HepG2 (cell line): ENCODE data around the gene CCL23. TPM values are rescaled to one million over a fixed set of nuclear protein-coding genes. Genes with fewer than 3 reads are reported as not detected.

Source experiments
- ATAC-seq: fragments of 200-7000 bp; cut with Tn5 transposase; 3 replicates; pipeline ENCODE4 v1.9.1; 2020; ENCODE audit warnings: mild to moderate bottlenecking, moderate library complexity
- BruUV-seq: library from RNA; stranded (reverse); fragments of 400-500 nt; replicated peaks from 2 replicates; lab custom pipeline; 2021; lab: Mats Ljungman, UMichigan
- CTCF ChIA-PET: fragments of 300-600 bp; formaldehyde crosslinking; extraction: SDS; loops from one replicate; lab custom pipeline; 2021; ENCODE audit warnings: low total read pairs, inconsistent platforms, low intra/inter-chr PET ratio; lab: Yijun Ruan, JAX
- POLR2A ChIA-PET: fragments of 350-600 bp; sonication (Branson Sonifier 250); formaldehyde crosslinking; loops from one replicate; lab custom pipeline; 2020; ENCODE audit warnings: antibody characterized with exemption, inconsistent platforms; lab: Yijun Ruan, JAX
- DNase-seq: peaks from one replicate; pipeline ENCODE4 v3.0.0-alpha.2; 2015; ENCODE audit warnings: low spot score
- FAIRE-seq: peaks from 3 replicates; lab custom pipeline; 2011; peaks lifted over from hg19 to GRCh38; lab: Jason Lieb, UNC
- H2AFZ ChIP-seq: one replicate; pipeline ENCODE4 v1.6.1; 2011; ENCODE audit warnings: low read length, inconsistent platforms
- H3K27ac ChIP-seq: fragments of 300-600 bp; 3 replicates; pipeline ENCODE4 v1.8.0; 2011; ENCODE audit warnings: mixed run types, mild to moderate bottlenecking, mixed read lengths, low read length, inconsistent platforms; ENCODE audit not compliant: insufficient read depth; ENCODE audit errors: extremely low read length
- H3K27me3 ChIP-seq, 2 experiments: fragments of 200-600 bp in 1 of 2; 2 replicates in 1 of 2; 3 replicates in 1 of 2; pipeline versions ENCODE4 v1.6.0 to v1.8.0; 2011; ENCODE audit warnings: low read length in 2 of 2, mild to moderate bottlenecking in 2 of 2, moderate library complexity in 2 of 2, inconsistent platforms in 1 of 2; ENCODE audit not compliant: insufficient read depth in 2 of 2, control insufficient read depth in 1 of 2
- H3K36me3 ChIP-seq, 2 experiments: fragments of 200-600 bp in 1 of 2; replicated peaks in 1 of 2; 2 replicates in 1 of 2; 3 replicates in 1 of 2; pipeline versions ENCODE4 v1.5.1 to v1.8.0; 2011; ENCODE audit warnings: low read length in 2 of 2, inconsistent platforms in 1 of 2; ENCODE audit not compliant: insufficient read depth in 2 of 2, control insufficient read depth in 1 of 2
- H3K4me1 ChIP-seq: 2 replicates; pipeline ENCODE4 v1.5.1; 2012; ENCODE audit warnings: low read length, inconsistent platforms; ENCODE audit not compliant: insufficient read depth
- H3K4me2 ChIP-seq: 2 replicates; pipeline ENCODE4 v1.6.0; 2011; ENCODE audit warnings: low read depth, low read length, inconsistent platforms
- H3K4me3 ChIP-seq, 3 experiments: fragments of 200-600 bp in 1 of 3; sonication (generic), shearing (Covaris generic) in 1 of 3; replicated peaks in 1 of 3; 2 replicates each; pipeline ENCODE4 v1.5.1; 2011 to 2016; ENCODE audit warnings: low read length in 3 of 3, inconsistent platforms in 2 of 3, low read depth in 2 of 3, mild to moderate bottlenecking in 2 of 3, control low read depth in 1 of 3, mixed read lengths in 1 of 3; ENCODE audit not compliant: insufficient read depth in 1 of 3
- H3K79me2 ChIP-seq: one replicate; pipeline ENCODE4 v1.6.1; 2011; ENCODE audit warnings: low read length, inconsistent platforms; ENCODE audit not compliant: insufficient read depth
- H3K9ac ChIP-seq: 2 replicates; pipeline ENCODE4 v1.6.0; 2011; ENCODE audit warnings: mild to moderate bottlenecking, low read depth, low read length, inconsistent platforms; ENCODE audit not compliant: insufficient read depth
- H3K9me3 ChIP-seq: 2 replicates; pipeline ENCODE4 v1.5.1; 2012; ENCODE audit warnings: mild to moderate bottlenecking, low read length
- H4K20me1 ChIP-seq: 2 replicates; pipeline ENCODE4 v1.6.0; 2011; ENCODE audit warnings: inconsistent platforms, mild to moderate bottlenecking, low read length, moderate library complexity; ENCODE audit not compliant: insufficient read depth
- KDM6A ChIP-seq: IDR thresholded peaks from 2 replicates; pipeline ENCODE4 v1.6.1; 2016; ENCODE audit warnings: low read depth
- KLF6 ChIP-seq: IDR thresholded peaks from 2 replicates; pipeline ENCODE4 v1.8.0; 2016; ENCODE audit warnings: missing biosample characterization, missing genetic modification reagents
- LCORL ChIP-seq, 2 experiments: fragments of 450-650 bp in 1 of 2; sonication (generic) in 1 of 2; formaldehyde crosslinking in 1 of 2; IDR thresholded peaks; 2 replicates each; pipeline versions ENCODE4 v1.5.0 to v1.6.1; 2017 to 2020; ENCODE audit warnings: antibody characterized with exemption in 1 of 2, missing genetic modification reagents in 1 of 2
- NFE2L1 ChIP-seq: sonication (generic); formaldehyde crosslinking; IDR thresholded peaks from 2 replicates; pipeline ENCODE4 v1.4.0; 2020; ENCODE audit warnings: missing genetic modification reagents, mild to moderate bottlenecking, borderline replicate concordance
- PHF5A ChIP-seq: IDR thresholded peaks from one replicate; pipeline ENCODE4 v1.6.1; 2018; ENCODE audit warnings: low read depth, missing genetic modification reagents; ENCODE audit not compliant: unreplicated experiment
- TSC22D2 ChIP-seq: sonication (generic); formaldehyde crosslinking; IDR thresholded peaks from 2 replicates; pipeline ENCODE4 v1.5.1; 2020; ENCODE audit warnings: missing genetic modification reagents, mild to moderate bottlenecking, borderline replicate concordance
- ZHX2 ChIP-seq, 2 experiments: sonication (generic) in 1 of 2; formaldehyde crosslinking in 1 of 2; IDR thresholded peaks; 2 replicates each; pipeline versions ENCODE4 v1.6.1 to v1.9.0; 2014 to 2022; ENCODE audit warnings: antibody characterized with exemption in 1 of 2, borderline replicate concordance in 1 of 2, inconsistent platforms in 1 of 2, low read depth in 1 of 2, missing genetic modification reagents in 1 of 2
- ZNF670 ChIP-seq: sonication (generic); formaldehyde crosslinking; IDR thresholded peaks from 2 replicates; pipeline ENCODE4 v1.8.0; 2022; ENCODE audit warnings: mild to moderate bottlenecking, missing genetic modification reagents, borderline replicate concordance
- ZNF672 ChIP-seq: sonication (generic); formaldehyde crosslinking; IDR thresholded peaks from 2 replicates; pipeline ENCODE4 v1.8.1; 2022; ENCODE audit warnings: missing genetic modification reagents
- WGBS: methylation state at CpG from one replicate; pipeline ENCODE4 v1.1.6; 2017; ENCODE audit warnings: low lambda C conversion rate; 5-methylcytosine and 5-hydroxymethylcytosine counted together
- in situ Hi-C: cut with HindIII; loops from 2 replicates; pipeline ENCODE4 v1.10.0; 2017; ENCODE audit warnings: low pct_unique_long_range_greater_than_20kb; ENCODE audit not compliant: extremely low pct_ligation_motif_present
- intact Hi-C: fragments of 100-400 bp; cut with micrococcal nuclease; formaldehyde crosslinking; loops from one replicate; pipeline ENCODE4 v1.10.0; 2022; ENCODE audit not compliant: unreplicated experiment
- polyA plus RNA-seq, 8 experiments: library from polyadenylated mRNA; depleted of rRNA in 3 of 8; stranded (reverse) in 7 of 8; unstranded in 1 of 8; fragments of >200 nt; fragmentation: Illumina TruSeq in 4 of 8; extraction: Trizol in 4 of 8; gene quantifications; 2 replicates each; pipeline versions ENCODE4 v1.2.1 to v1.2.3, GENCODE V29; 2011 to 2016; ENCODE audit warnings: low read depth in 4 of 8, missing spikeins in 1 of 8, mixed read lengths in 1 of 8; ENCODE audit not compliant: insufficient read depth in 1 of 8
- total RNA-seq, 5 experiments: library from RNA; depleted of rRNA; stranded (reverse); fragments of >200 nt; fragmentation: Illumina TruSeq; extraction: Trizol; gene quantifications; 2 replicates each; pipeline ENCODE4 v1.2.3, GENCODE V29; 2016; ENCODE audit warnings: low read depth in 1 of 5
- TF ChIP-seq, protein P1 (sequence below): IDR thresholded peaks from 2 replicates; pipeline ENCODE4 v1.6.1; 2018; ENCODE audit warnings: missing genetic modification reagents
- TF ChIP-seq, protein P2 (sequence below): sonication (generic); formaldehyde crosslinking; IDR thresholded peaks from 2 replicates; pipeline ENCODE4 v1.4.0; 2020; ENCODE audit warnings: mild to moderate bottlenecking, missing genetic modification reagents

CCL23 gene
- total and polyA plus RNA-seq, 2 of the 13 experiments (the other 11 are each of a cell fraction or from before 2014, with no cell fraction given) = not detected

GRCh38 chr17:36063786-36064541 lies 46.2 kb upstream of the CCL23 start, which contains the start of gene CCL18:
CCL18 (plus strand) TSS chr17:36064272; CDS start chr17:36064343, 71 bp downstream.
- intact Hi-C loops (no loop called here), in situ Hi-C loops (loop anchor here (10.0 kb wide), 1 partner anchor 59 kb away; the partner anchor contains the start of gene CCL15)
- ATAC-seq = no peak
- H4K20me1 ChIP-seq = no peaks in the 10 kb centered on the region
- no peaks in the 10 kb centered on the region for H3K9me3 ChIP-seq
- H3K27me3 ChIP-seq = 0 out of 5 replicates have a peak, but pooled peaks cover 0 to 4% of the 10 kb centered on the region in 2 experiments
- no peaks in the 10 kb centered on the region for H3K4me1 ChIP-seq
- H3K9ac ChIP-seq = no peak within 1 kb of the TSS
- H2AFZ ChIP-seq = no peak within 1 kb of the TSS
- no peaks in the 10 kb centered on the region for H3K36me3 ChIP-seq
- no peaks in the 10 kb centered on the region for H3K79me2 ChIP-seq
- H3K4me2 ChIP-seq = no peak within 1 kb of the TSS
- 4% methylated on average over 5 of the region's 5 CpGs for WGBS
- no TSS peak for BruUV-seq
- ChIA-PET POLR2A (no interaction called here), CTCF (no interaction called here)
- DNase-seq = no peak
- FAIRE-seq = no peak
- no peak for TF ChIP-seq ZHX2 (IDR thresholded peaks at IDR 0.05; ENCODE audit: low read depth)
- TF ChIP-seq ZHX2 (CRISPR knock-in tag; IDR thresholded peaks at IDR 0.05; ENCODE audit: borderline replicate concordance) = no peak
- TF ChIP-seq KLF6 (CRISPR knock-in tag) = no peak
- TF ChIP-seq, protein P1, sequence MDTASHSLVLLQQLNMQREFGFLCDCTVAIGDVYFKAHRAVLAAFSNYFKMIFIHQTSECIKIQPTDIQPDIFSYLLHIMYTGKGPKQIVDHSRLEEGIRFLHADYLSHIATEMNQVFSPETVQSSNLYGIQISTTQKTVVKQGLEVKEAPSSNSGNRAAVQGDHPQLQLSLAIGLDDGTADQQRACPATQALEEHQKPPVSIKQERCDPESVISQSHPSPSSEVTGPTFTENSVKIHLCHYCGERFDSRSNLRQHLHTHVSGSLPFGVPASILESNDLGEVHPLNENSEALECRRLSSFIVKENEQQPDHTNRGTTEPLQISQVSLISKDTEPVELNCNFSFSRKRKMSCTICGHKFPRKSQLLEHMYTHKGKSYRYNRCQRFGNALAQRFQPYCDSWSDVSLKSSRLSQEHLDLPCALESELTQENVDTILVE (CRISPR knock-in tag) = no peak
- no peak for TF ChIP-seq KDM6A (CRISPR knock-in tag)
- TF ChIP-seq ZNF672 = no peak
- TF ChIP-seq TSC22D2 (CRISPR knock-in tag) = no peak
- no peak for TF ChIP-seq ZNF670
- TF ChIP-seq NFE2L1 (CRISPR knock-in tag) = no peak
- TF ChIP-seq PHF5A (CRISPR knock-in tag) = no peak
- TF ChIP-seq, protein P2, sequence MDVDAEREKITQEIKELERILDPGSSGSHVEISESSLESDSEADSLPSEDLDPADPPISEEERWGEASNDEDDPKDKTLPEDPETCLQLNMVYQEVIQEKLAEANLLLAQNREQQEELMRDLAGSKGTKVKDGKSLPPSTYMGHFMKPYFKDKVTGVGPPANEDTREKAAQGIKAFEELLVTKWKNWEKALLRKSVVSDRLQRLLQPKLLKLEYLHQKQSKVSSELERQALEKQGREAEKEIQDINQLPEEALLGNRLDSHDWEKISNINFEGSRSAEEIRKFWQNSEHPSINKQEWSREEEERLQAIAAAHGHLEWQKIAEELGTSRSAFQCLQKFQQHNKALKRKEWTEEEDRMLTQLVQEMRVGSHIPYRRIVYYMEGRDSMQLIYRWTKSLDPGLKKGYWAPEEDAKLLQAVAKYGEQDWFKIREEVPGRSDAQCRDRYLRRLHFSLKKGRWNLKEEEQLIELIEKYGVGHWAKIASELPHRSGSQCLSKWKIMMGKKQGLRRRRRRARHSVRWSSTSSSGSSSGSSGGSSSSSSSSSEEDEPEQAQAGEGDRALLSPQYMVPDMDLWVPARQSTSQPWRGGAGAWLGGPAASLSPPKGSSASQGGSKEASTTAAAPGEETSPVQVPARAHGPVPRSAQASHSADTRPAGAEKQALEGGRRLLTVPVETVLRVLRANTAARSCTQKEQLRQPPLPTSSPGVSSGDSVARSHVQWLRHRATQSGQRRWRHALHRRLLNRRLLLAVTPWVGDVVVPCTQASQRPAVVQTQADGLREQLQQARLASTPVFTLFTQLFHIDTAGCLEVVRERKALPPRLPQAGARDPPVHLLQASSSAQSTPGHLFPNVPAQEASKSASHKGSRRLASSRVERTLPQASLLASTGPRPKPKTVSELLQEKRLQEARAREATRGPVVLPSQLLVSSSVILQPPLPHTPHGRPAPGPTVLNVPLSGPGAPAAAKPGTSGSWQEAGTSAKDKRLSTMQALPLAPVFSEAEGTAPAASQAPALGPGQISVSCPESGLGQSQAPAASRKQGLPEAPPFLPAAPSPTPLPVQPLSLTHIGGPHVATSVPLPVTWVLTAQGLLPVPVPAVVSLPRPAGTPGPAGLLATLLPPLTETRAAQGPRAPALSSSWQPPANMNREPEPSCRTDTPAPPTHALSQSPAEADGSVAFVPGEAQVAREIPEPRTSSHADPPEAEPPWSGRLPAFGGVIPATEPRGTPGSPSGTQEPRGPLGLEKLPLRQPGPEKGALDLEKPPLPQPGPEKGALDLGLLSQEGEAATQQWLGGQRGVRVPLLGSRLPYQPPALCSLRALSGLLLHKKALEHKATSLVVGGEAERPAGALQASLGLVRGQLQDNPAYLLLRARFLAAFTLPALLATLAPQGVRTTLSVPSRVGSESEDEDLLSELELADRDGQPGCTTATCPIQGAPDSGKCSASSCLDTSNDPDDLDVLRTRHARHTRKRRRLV = no peak
- TF ChIP-seq LCORL (IDR thresholded peaks at IDR 0.05) = no peak
- no peak for TF ChIP-seq LCORL (CRISPR knock-in tag; IDR thresholded peaks at IDR 0.05)
- no peak within 1 kb of the TSS for H3K4me3 ChIP-seq
- H3K27ac ChIP-seq = no peak within 1 kb of the TSS
